H4 (cell line): ENCODE data around the gene MAST4. TPM values are rescaled to one million over a fixed set of nuclear protein-coding genes. Genes with fewer than 3 reads are reported as not detected.

Experiments
- DNase-seq: peaks from one replicate; pipeline ENCODE4 v3.0.0-alpha.2; 2015; ENCODE audit warnings: low spot score
- total RNA-seq: library from RNA; depleted of rRNA; stranded (reverse); fragments of >200 nt; shearing (Covaris generic); gene quantifications from 2 replicates; pipeline ENCODE4 v1.2.3, GENCODE V29; 2014

The MAST4 gene
- total RNA-seq, 1 experiment from 2014 or later, result 0.75 TPM

DNA sequence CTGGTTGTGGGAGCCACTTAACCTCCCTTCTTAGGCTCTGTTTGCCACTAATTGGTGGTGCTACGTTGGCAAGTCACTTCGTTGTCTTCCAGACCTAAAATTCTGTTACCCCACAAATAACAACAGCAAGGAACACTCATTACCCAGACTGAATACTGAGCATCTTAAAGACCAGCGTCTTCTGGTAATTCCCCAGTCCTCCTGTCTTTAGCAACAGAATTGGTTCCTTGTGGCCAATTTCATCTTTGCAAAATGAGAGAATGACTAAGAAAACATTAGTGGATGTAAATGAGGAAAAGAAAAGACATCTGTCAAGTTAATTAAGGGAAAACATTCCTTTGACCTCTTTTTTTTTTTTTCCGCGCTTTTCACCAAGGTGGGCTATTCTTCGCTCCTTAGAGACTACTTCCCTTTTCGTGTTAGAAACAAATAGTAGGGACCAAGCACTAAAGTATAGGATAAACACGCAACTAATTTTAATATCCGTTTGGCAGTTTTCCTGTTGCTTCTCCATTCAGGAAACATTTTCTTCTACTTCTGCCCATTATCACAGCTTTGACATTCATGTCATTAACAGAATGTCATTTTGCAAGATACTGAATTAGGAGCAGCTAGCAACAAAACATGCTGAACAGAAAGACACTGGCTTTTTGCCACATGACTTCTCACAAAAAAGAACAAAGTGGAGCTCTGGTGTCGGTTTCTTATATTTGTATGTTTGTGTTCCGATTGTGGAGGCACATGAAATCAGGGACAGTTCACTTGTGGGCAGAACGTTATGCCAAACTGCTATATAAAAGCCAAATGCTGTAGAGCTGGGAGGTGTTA lies 446.2 kb downstream of the MAST4 start:
- DNase-seq, result no peak

GRCh38 chr5:67043796-67044511 lies 447.8 kb downstream of the MAST4 start:
- DNase-seq, result no peak

DNA sequence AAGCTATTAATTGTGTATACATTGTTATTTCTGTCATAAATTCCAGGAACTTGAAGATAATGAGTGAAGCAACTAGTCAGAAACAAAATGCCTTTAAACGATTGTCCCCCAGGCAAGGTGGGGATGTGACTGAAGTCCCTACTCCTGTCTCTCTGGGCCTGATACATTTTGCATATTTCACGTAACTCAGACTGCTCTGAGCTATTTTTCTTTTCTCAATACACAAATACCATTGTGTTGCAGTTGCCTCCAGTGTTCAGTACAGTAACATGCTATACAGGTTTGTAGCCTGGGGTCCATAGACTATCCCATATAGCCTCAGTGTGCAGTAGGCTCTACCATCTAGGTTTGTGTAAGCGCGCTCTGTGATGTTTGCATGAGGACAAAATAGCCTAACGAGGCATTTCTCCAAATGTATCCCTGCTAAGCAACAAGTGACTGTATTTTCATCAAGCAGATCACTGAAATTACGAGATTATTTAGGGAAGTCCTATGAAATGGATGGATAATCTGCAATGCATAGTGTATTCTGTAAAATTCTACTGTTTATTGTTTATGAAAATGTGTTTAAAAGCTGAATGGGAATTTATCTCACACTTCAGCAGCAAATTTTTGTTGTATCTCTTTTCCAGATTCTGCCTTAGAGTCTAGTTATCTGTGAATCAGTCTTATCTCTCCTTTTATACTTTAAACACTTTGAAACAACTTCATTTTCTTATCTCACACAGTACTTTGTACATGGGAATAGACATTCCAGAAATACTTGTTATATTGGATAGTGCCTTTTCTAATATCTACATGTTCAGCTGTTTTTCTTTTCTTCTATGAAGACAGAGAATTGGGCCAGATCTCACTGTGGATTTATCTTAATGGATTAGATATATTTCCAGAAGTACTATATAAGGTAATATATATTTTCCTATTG lies 449.9 kb downstream of the MAST4 start:
- DNase-seq, result no peak

- peak; percentile 6 for DNase-seq
These were observed 451.0 kb downstream of the MAST4 start for GRCh38 chr5:67047160-67047559.

- DNase-seq, result no peak
These were observed 451.4 kb downstream of the MAST4 start for GRCh38 chr5:67047616-67048015.

- no peak for DNase-seq
These were observed 453.9 kb downstream of the MAST4 start for GRCh38 chr5:67050125-67050524.

DNA sequence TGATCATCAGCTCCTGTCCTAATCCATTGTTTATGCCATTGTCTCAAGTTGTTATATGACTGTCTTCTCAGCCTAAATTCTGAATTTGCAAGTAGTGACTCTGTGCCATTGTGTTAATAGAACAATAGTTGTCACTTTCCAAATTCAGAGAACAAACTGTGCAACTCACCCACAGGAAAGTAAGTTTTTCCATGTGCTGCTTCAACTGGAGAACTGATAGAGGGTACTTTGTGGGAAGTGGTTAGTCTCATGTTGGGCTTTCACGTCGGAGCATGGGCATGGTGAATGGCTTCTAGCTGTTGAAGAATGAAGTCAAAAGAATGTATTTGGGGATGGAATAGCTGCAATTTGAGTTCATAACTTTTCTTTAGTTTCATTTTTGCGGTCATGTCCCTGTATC lies 454.4 kb downstream of the MAST4 start:
- no peak for DNase-seq

GRCh38 chr5:67051164-67051563 lies 455.0 kb downstream of the MAST4 start:
- DNase-seq, result no peak

GRCh38 chr5:67052034-67052433 lies 455.8 kb downstream of the MAST4 start:
- DNase-seq, result no peak

- no peak for DNase-seq
These were observed 457.0 kb downstream of the MAST4 start for GRCh38 chr5:67053229-67053628.

DNA sequence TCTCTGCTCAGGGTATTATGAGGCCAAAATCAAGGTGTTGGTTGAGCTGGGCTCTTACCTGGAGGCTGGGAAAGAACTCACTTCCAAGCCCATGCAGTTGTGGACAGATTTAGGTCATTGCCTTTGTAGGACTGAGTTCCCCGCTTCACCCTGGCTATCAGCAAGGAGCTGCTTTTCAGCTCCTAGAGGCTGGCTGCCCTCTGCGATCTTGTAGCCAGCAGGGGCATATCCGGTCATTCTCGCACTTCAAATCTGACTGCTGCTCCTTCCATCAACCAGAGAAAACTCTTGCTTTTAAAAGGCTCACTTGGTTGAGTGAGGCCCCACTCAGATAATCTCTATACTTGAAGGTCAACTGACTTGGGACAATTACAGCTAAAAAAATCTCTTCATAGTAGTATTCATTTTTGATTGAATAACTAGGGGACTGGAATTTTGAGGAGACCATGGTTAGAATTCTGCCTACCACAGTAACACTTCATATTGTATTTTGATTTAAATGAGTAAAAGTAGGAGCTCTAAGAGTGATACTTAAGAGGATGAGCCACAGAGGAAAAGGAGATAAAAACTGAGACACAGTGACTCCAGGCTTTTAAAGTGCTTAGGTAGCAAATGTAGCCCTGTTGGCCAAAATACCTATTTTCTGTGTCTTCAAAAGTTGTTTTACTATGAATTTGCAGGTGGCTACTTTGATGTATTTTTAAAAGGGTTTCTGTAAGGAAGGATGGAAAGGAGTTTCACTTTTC lies 463.0 kb downstream of the MAST4 start:
- DNase-seq, result no peak

DNA sequence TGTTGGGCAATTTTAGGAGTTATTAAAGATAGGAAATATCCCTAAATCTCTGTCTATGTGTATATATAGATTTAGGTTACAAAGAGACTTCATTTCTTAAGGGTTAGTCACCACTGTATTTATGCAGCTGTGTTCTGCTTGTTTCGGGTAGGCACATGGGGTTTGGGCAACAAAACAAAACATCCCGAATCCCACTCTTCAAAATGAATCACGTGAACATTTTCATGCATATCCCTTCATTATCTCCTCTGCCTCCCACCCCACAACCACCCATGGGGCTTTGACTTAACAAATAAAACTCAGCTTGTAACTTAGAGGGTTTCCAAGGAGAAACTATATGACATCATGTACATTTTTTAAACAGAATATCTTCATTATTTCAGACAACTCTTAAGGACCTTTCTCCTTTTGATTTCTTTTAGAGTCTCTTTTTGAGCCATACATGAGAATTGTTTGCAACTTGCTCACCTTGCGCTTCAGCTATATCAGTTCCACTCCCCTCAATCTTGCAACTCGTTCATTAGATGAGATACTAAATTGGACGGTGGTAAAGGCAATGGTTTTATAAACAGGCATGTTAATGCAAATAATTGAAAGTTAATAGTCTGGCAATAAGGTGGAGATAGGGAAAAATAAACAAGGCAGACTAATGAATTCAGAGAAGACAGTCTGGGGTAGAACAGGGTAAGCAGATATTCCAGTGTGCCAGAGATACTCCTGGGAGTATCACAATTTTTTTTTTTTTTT lies 463.7 kb downstream of the MAST4 start:
- DNase-seq, result no peak

- no peak for DNase-seq
These were observed 465.3 kb downstream of the MAST4 start for GRCh38 chr5:67061511-67061910.

DNA sequence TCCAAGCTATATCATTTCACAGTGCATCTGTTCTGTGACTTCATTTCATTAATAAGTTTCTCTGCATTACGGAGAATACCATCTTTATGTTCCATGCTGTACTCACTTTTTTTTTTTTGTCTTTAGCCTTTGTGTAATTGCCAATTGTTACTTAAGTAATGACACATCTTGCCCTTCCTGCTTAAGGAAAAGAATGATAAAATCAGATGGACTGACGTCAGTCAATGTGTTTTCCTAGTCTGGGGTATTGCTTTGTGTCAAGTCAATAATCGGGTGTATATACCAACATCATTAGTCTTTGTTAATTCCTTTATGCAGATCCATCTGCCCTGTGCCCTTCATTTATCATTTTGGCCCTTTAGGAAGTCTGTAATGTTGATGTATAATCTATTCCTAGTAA lies 466.9 kb downstream of the MAST4 start:
- DNase-seq, result no peak

DNA sequence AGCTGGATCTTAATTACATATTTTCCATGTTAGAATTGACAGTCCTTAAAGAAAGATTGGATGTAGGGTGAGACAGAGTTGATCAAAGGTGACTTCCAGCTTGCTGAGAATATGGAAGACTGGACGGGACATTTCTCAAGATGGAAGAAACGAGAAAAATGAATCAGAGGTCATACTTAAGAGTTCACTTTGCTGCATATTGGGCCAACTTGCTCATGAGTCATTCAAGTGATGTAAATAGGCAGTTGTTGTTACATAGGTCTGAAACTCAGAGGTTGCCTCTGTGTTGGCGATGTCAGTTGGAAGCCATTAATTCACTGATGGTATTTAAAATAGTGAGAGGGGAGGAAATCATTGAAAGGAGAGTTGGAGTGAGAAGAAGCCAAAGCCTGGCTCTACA lies 467.6 kb downstream of the MAST4 start:
- peak; percentile 9 for DNase-seq

DNA sequence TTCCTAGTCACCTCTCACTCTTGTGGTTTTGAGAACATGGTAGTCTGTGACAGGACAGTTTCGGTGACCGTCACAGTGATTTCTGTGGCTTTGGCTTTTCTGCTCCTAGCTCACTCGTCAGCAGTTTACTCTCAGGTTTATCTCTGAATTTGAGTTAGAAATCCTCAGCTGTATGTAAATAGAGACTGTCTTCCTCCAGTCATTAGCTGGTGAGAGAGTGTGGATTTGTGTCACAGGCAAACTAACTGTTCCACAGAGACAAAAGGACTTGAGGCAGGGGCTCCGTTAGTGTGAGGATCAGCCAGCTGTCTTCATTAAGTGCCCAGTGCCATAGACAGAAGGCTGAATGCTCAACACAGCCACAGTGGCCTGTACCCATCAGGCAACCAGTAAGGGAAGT lies 469.0 kb downstream of the MAST4 start:
- DNase-seq, result no peak

DNA sequence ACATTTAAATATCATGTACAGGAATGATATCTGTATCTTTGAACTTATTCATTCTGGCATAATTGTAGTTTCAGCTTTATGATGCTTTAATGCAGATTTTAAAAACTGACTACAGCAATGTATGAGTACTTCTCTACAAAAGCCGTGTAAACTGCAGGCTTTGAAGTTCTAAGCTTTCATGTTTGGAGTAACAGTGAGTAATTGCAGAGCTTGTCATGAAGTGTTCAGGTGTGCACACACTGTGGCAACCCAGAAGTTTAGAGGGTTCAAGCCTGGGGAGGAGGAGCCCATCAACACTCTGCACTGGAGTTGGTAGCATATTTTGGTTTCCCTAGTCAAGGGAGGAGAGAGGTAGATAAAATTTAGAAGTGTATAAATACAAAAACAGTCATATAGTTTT lies 469.5 kb downstream of the MAST4 start:
- no peak for DNase-seq

GRCh38 chr5:67066815-67067214 lies 470.6 kb downstream of the MAST4 start:
- no peak for DNase-seq

DNA sequence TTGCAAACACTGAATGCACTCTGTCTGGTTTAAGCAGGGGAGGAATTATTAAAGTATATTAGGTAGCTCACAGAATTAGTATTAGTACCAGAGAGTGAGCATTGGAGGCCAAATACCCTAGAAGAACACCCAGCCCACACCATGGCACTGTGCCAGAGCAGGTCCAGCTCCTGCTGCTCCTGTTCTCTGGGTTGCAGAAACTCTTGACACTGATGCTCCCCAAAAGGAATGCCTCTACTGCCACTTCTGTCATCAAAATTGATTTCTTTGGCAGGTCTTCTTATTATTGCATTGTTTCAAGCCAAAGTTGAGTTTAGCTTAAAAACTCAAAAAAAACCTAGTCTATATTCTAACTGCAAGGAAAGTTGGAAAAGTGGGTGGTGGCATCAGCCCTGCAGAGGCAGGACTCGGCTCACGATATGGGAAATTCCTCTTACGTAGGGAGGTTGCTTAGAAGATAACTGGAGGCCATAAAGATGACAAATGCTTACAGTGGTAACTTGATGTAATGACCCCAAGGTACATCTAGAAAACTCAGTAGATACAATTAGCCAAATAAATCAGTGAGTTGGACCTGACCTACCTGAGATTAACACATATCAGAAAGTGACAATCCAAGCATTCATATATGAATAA lies 477.0 kb downstream of the MAST4 start:
- no peak for DNase-seq

- DNase-seq, result no peak
These were observed 481.1 kb downstream of the MAST4 start for GRCh38 chr5:67077296-67077695.
